ENCODE measurements around the gene GGT7. TPM values are rescaled to one million over a fixed set of nuclear protein-coding genes. Genes with fewer than 3 reads are reported as not detected.

The GGT7 gene
- total and polyA plus RNA-seq, 4 donors: 7.5 to 41.3 (median 24.7) TPM

DNA sequence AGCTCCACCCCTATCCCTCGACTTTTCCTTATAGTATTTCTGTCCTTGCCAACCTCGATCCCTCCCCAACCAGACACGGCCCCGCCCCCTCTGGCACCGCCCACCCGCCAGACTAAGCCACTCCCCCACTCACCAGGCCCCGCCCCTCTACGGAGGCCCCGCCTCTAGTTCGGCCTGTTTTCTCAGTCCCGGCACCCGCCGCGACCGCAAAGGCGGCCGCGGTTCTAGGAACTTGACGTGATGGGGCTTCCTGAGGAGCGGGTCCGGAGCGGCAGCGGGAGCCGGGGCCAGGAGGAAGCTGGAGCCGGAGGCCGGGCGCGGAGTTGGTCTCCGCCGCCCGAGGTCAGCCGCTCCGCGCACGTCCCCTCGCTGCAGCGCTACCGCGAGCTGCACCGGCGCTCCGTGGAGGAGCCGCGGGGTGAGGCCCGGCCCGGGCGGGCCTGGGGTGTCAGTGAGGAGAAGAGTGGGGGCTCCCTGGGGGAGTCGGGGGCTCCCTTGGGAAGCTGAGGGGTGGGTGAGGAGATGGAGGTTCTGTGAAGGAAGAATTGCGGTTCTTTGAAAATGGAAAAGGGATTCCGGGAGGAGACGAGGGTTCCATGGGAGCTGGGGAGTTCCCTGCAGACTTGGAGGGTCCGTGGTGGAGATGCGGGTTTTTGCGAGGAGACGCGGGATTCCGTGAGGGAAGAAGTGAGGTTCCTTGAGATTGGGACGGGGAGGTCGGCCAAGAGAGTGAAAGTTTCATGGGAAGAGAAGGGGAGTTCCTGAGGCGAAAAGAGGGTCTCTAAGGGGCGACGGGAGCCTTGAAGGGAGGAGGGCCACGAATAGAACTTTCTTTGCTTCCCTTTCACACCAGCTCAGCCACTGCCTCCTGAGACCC, 4.0 kb upstream of the GGT7 start, which contains the start of gene ACSS2:
ACSS2 (plus strand) TSS at position 207 of the 877 bp plus-strand sequence; CDS start at position 241, 34 bp downstream.
- Histone ChIP-seq H3K27ac (ENCODE audit: low read depth in 1 of 2, low read length in 2 of 2) (peak within 1 kb of the TSS; percentile 52 to 83), H3K27me3 (ENCODE audit: control insufficient read depth in 1 of 2, insufficient read depth in 2 of 2, low read length in 1 of 2) (no peaks in the 10 kb centered on the region), H3K4me1 (ENCODE audit: control insufficient read depth in 1 of 2, insufficient read depth in 2 of 2, low read length in 2 of 2) (peaks cover 0 to 4% of the 10 kb centered on the region in 2 donors), H3K36me3 (ENCODE audit: control insufficient read depth in 1 of 2, insufficient read depth in 2 of 2, low read length in 1 of 2) (no peaks in the 10 kb centered on the region), H3K9me3 (ENCODE audit: control insufficient read depth, low read length) (no peaks in the 10 kb centered on the region), H3K4me3 (ENCODE audit: low read length in 2 of 2) (peak within 1 kb of the TSS; percentile 64 to 98)
- ATAC-seq (ENCODE audit: low FRiP score) (peak; percentile 94), DNase-seq (peak in 1 of 2 donors; percentile 100)
- intact Hi-C loops (cut with DNase I): loop anchor here in 1 of 2 donors (5.0 kb wide), 1 partner anchor 46 kb away; no protein-coding TSS in a partner anchor
- 1% methylated on average over 60 to 63 of the region's 63 CpGs for whole genome bisulfite sequencing, 2 donors

DNA sequence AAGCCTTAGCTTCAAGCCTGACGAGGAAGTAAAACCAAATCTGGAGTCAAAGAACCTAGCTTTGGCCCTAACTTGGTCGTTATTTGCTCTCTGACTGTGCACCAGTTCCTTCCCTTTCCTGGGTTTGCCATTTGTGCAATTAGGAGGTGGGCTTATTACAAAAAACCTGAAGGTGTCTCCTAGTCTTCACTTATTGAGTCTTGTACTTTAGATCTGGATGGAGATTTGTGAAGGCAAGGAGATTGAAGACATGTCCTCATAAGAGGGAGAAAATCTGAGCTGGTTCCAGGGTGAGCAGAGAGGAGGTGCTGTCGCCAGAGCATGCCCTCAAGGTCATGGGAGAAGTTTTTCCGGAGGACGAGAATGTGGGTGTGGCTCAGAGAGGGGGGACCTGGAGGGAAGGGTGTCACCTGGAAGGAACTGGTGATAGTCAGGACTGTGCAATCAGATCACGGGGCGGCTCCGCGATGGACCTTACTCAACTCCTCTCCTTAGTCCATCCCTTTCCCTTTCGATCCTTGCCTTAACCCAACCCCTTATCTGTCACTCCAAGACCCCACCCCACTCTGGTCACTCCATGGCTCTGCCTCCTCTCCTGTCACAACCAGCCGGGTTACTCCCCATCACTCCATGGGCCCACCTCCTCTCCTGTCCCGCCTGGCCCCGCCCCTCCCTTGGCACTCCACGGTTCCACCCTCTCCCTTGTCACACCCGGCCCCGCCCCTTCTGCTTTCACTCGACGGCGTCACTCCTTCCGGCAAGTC, 3.2 kb upstream of the GGT7 start:
- H3K36me3 ChIP-seq (ENCODE audit: control insufficient read depth in 1 of 2, insufficient read depth in 2 of 2, low read length in 1 of 2): no peaks in the 10 kb centered on the region
- ATAC-seq (ENCODE audit: low FRiP score) (peak; percentile 94), DNase-seq (peak in 1 of 2 donors; percentile 100)
- 8 to 9% methylated on average over 18 to 20 of the region's 20 CpGs for WGBS, 2 donors
- no peaks in the 10 kb centered on the region for H3K27me3 ChIP-seq (ENCODE audit: control insufficient read depth in 1 of 2, insufficient read depth in 2 of 2, low read length in 1 of 2)
- intact Hi-C loops (cut with DNase I): loop anchor here (2.0 to 5.0 kb wide), 2 partner anchors 46 to 79 kb away; partner anchors contain the start of genes GSS (in 1 of the 2) and MYH7B (in 1 of the 2)
- H3K9me3 ChIP-seq (ENCODE audit: control insufficient read depth, low read length): no peaks in the 10 kb centered on the region
- H3K4me1 ChIP-seq (ENCODE audit: control insufficient read depth in 1 of 2, insufficient read depth in 2 of 2, low read length in 2 of 2): peaks cover 0 to 4% of the 10 kb centered on the region in 2 donors
- H3K4me3 ChIP-seq (ENCODE audit: low read length in 2 of 2): no peak overlapping the region
- peak overlapping the region; percentile 24 to 83 for H3K27ac ChIP-seq (ENCODE audit: low read depth in 1 of 2, low read length in 2 of 2)

DNA sequence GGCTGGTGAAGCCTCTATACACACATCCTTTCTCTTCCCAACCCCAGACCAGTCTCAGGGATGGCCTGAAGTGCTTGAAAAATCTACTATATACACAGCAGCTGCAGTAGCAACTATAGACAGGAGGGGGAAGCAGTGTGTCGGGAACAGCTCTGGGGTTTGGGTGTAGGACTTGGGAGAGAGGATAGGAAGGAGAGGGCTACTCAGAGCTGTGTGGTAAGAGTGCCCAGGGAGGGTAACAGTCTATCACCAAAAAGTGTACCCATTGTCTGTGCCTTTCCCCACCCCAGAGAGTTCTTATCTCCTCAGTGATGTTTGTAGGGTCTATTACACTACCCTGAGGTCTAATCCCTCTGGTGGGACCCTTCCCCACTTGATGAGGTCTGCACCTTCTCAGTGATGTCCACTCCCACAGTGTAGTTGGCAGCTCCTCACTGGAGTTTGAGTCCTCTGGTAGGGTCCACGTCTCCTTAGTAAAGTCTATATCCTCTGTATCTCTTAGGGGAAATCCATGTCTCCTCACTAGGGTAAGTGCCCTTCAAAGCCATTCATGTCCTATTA, 1.5 kb upstream of the GGT7 start:
- intact Hi-C loops (cut with DNase I): loop anchor here (1.0 to 5.0 kb wide), 3 partner anchors 81 to 218 kb away; partner anchors contain the start of genes GSS (in 2 of the 2), MYH7B (in 2 of the 2) and TRPC4AP (in 1 of the 2)
- DNase-seq (peak; percentile 84 to 86), ATAC-seq (ENCODE audit: low FRiP score) (peak; percentile 78)
- Histone ChIP-seq H3K4me1 (ENCODE audit: control insufficient read depth in 1 of 2, insufficient read depth in 2 of 2, low read length in 2 of 2) (peaks cover 0 to 4% of the 10 kb centered on the region in 2 donors), H3K27ac (ENCODE audit: low read depth in 1 of 2, low read length in 2 of 2) (no peak overlapping the region), H3K36me3 (ENCODE audit: control insufficient read depth in 1 of 2, insufficient read depth in 2 of 2, low read length in 1 of 2) (no peaks in the 10 kb centered on the region), H3K27me3 (ENCODE audit: control insufficient read depth in 1 of 2, insufficient read depth in 2 of 2, low read length in 1 of 2) (no peaks in the 10 kb centered on the region), H3K4me3 (ENCODE audit: low read length in 2 of 2) (no peak overlapping the region), H3K9me3 (ENCODE audit: control insufficient read depth, low read length) (no peaks in the 10 kb centered on the region)
- 14 to 17% methylated on average over 2 of the region's 2 CpGs for WGBS, 2 donors

DNA sequence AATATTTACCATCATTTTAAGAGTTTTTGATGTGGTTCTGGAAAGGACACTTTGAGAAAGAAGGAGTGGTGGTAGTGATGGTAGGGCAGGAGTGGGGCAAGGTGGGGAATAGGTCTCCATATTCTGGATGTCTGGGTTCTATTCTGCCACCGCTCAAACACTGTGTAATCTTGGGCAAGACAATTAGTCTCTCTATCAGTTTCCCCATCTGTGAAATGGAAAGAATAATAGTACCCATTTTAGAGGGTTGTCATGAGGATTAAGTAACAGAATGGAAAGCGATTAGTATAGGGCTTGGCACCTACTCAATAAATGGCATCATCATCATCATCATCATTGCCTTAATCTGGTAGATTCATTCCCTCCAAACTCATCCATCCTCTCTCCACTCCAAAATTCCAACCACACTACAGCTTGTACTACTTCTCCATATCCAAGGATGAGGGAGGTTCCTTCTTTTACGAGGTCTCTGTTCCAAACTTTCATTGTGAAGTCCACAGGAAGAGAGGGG, 982 bp upstream of the GGT7 start:
- Histone ChIP-seq H3K4me3 (ENCODE audit: low read length in 2 of 2) (no peak overlapping the region), H3K27me3 (ENCODE audit: control insufficient read depth in 1 of 2, insufficient read depth in 2 of 2, low read length in 1 of 2) (no peaks in the 10 kb centered on the region), H3K4me1 (ENCODE audit: control insufficient read depth in 1 of 2, insufficient read depth in 2 of 2, low read length in 2 of 2) (peaks cover 0 to 4% of the 10 kb centered on the region in 2 donors), H3K9me3 (ENCODE audit: control insufficient read depth, low read length) (no peaks in the 10 kb centered on the region), H3K27ac (ENCODE audit: low read depth in 1 of 2, low read length in 2 of 2) (no peak overlapping the region), H3K36me3 (ENCODE audit: control insufficient read depth in 1 of 2, insufficient read depth in 2 of 2, low read length in 1 of 2) (no peaks in the 10 kb centered on the region)
- 51 to 52% methylated on average over 3 of the region's 3 CpGs for WGBS, 2 donors
- no peak for ATAC-seq (ENCODE audit: low FRiP score)
- no peak for DNase-seq
- intact Hi-C loops (cut with DNase I): loop anchor here (1.0 to 5.0 kb wide), 4 partner anchors 81 to 335 kb away; partner anchors contain the start of genes GSS (in 2 of the 2), MYH7B (in 2 of the 2) and TRPC4AP (in 1 of the 2)

DNA sequence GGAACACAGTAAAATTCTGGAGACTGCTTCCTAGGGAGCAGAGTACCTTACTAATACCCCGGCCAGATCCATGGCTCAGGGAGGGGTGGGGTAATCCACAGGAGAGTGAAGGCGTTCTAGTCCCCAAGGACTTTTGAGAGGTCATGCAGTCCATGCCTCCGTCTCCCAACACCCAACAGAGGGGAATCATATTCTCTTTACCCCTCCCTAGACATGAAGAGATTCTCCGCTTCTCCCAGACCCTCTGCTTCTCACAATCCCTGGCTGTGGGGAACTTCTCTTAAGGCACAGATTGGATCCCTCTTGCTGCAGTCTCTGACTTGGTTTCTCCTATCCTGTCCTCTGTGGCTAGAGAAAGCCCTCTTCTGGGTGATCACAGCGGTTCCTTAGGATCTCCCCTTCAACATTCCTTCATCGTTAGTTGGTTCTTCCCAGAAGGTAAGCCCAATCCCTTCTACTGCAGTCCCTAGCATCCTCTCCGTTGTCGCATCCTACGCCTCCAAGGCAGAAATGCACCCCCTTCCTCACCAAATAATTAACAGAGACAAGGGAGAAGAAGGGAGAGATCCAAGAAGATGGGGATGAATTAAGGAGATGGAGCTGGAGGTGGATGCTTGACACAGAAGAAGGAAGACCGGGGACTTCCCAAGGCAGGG, 562 bp downstream of the GGT7 start:
- DNase-seq: no peak
- Histone ChIP-seq H3K9me3 (ENCODE audit: control insufficient read depth, low read length) (no peaks in the 10 kb centered on the region), H3K4me3 (ENCODE audit: low read length in 2 of 2) (peak overlapping the region; percentile 46 to 56), H3K27ac (ENCODE audit: low read depth in 1 of 2, low read length in 2 of 2) (peak overlapping the region in 1 of 2 donors; percentile 1), H3K27me3 (ENCODE audit: control insufficient read depth in 1 of 2, insufficient read depth in 2 of 2, low read length in 1 of 2) (no peaks in the 10 kb centered on the region), H3K4me1 (ENCODE audit: control insufficient read depth in 1 of 2, insufficient read depth in 2 of 2, low read length in 2 of 2) (peaks cover 0 to 2% of the 10 kb centered on the region in 2 donors), H3K36me3 (ENCODE audit: control insufficient read depth in 1 of 2, insufficient read depth in 2 of 2, low read length in 1 of 2) (no peaks in the 10 kb centered on the region)
- WGBS, 2 donors: 24 to 26% methylated on average over 10 of the region's 10 CpGs
- ATAC-seq (ENCODE audit: low FRiP score): no peak
- intact Hi-C loops (cut with DNase I): loop anchor here in 1 of 2 donors (2.0 to 5.0 kb wide), 2 partner anchors 220 to 337 kb away; partner anchors contain the start of gene TRPC4AP

DNA sequence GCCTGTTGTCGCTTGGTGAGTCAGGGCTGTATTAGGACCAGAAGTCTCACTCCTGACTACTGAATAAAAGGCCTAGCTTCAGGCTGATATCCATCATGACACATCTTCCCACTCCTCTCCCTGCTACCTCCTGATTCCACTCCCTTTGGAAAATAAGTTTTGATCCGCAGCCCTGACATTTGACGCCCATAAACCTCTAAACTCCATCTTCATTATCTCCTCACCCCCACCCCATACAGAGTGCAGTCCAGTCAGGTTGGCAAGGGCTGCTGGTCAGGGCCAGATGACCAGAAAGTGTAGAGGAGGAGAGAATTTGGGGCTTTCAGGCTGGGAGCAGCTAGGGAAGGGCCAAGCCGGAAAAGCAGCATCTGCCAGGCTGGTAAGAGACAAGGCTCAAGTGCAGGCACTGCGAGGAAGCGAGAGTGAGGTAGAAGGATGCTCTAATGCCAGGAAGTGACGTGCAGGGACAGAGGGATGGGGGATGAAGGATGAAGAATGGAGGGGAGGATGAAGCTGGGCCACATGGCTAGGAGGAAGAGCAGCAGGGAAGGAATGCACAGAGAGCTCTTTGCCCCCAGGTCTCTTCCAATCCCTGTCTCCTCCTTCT, 1.2 kb downstream of the GGT7 start:
- ATAC-seq (ENCODE audit: low FRiP score): no peak
- Histone ChIP-seq H3K27ac (ENCODE audit: low read depth in 1 of 2, low read length in 2 of 2) (no peak overlapping the region), H3K27me3 (ENCODE audit: control insufficient read depth in 1 of 2, insufficient read depth in 2 of 2, low read length in 1 of 2) (no peaks in the 10 kb centered on the region), H3K9me3 (ENCODE audit: control insufficient read depth, low read length) (no peaks in the 10 kb centered on the region), H3K4me1 (ENCODE audit: control insufficient read depth in 1 of 2, insufficient read depth in 2 of 2, low read length in 2 of 2) (peaks cover 0 to 2% of the 10 kb centered on the region in 2 donors), H3K4me3 (ENCODE audit: low read length in 2 of 2) (no peak overlapping the region), H3K36me3 (ENCODE audit: control insufficient read depth in 1 of 2, insufficient read depth in 2 of 2, low read length in 1 of 2) (no peaks in the 10 kb centered on the region)
- intact Hi-C loops (cut with DNase I): loop anchor here in 1 of 2 donors (5.0 kb wide), 1 partner anchor 221 kb away; the partner anchor contains the start of gene TRPC4AP
- WGBS, 2 donors: 94 to 95% methylated on average over 7 of the region's 7 CpGs
- DNase-seq: no peak

DNA sequence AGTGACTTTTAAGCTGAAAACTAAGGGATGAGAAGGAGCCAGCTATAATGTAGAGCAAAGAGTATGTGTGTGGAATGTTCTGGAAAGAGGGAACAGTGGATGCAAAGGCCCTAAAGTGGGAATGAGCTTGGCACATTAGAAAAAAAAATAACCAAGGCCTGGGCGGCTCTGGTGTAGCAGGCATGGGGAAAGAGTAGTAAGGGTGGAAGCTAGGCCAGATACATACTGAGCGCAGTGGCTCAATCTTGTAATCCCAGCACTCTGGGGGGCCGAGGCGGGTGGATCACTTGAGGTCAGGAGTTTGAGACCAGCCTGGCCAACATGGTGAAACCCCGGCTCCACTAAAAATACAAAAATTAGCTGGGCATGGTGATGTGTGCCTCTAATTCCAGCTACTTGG, 8.4 kb downstream of the GGT7 start:
- ATAC-seq (ENCODE audit: low FRiP score): no peak
- no peaks in the 10 kb centered on the region for H3K9me3 ChIP-seq (ENCODE audit: control insufficient read depth, low read length)
- intact Hi-C loops (cut with DNase I): no loop called here
- no peak for DNase-seq
- WGBS, 2 donors: 93 to 95% methylated on average over 5 of the region's 5 CpGs
- H3K27me3 ChIP-seq (ENCODE audit: control insufficient read depth in 1 of 2, insufficient read depth in 2 of 2, low read length in 1 of 2): no peaks in the 10 kb centered on the region
- H3K36me3 ChIP-seq (ENCODE audit: control insufficient read depth in 1 of 2, insufficient read depth in 2 of 2, low read length in 1 of 2): no peaks in the 10 kb centered on the region
- H3K4me3 ChIP-seq (ENCODE audit: low read length in 2 of 2): no peak overlapping the region
- no peak overlapping the region for H3K27ac ChIP-seq (ENCODE audit: low read depth in 1 of 2, low read length in 2 of 2)
- H3K4me1 ChIP-seq (ENCODE audit: control insufficient read depth in 1 of 2, insufficient read depth in 2 of 2, low read length in 2 of 2): no peaks in the 10 kb centered on the region

Data from aorta (tissue), 5 donors.